Uterus (tissue), 2 donors: ENCODE results near the gene OR2A14.

ENCODE experiments used
- CTCF ChIP-seq, 4 experiments: fragments of 200-600 bp in 2 of 4; fragments of 450-650 bp in 2 of 4; sonication (generic) in 2 of 4; IDR thresholded peaks; one replicate each; pipeline ENCODE4 v1.5.1; 2016 to 2019; ENCODE audit warnings: antibody characterized with exemption in 4 of 4, mild to moderate bottlenecking in 2 of 4, moderate library complexity in 1 of 4
- POLR2A ChIP-seq, 2 donors: fragments of 450-650 bp; IDR thresholded peaks; one replicate each; pipeline ENCODE4 v1.6.1; 2016; ENCODE audit warnings: antibody characterized with exemption in 2 of 2, mild to moderate bottlenecking in 1 of 2, moderate library complexity in 1 of 2

- TF ChIP-seq CTCF (IDR thresholded peaks at IDR 0.05) (no peak), POLR2A (IDR thresholded peaks at IDR 0.05) (no peak)
Measured at GRCh38 chr7:144142187-144142586, 19.2 kb downstream of the OR2A14 start.
